ENCODE data around the gene PARVB.

PARVB gene

GRCh38 chr22:44204739-44205515 is 180.8 kb downstream of the PARVB start:
- TF ChIP-seq, protein P1, sequence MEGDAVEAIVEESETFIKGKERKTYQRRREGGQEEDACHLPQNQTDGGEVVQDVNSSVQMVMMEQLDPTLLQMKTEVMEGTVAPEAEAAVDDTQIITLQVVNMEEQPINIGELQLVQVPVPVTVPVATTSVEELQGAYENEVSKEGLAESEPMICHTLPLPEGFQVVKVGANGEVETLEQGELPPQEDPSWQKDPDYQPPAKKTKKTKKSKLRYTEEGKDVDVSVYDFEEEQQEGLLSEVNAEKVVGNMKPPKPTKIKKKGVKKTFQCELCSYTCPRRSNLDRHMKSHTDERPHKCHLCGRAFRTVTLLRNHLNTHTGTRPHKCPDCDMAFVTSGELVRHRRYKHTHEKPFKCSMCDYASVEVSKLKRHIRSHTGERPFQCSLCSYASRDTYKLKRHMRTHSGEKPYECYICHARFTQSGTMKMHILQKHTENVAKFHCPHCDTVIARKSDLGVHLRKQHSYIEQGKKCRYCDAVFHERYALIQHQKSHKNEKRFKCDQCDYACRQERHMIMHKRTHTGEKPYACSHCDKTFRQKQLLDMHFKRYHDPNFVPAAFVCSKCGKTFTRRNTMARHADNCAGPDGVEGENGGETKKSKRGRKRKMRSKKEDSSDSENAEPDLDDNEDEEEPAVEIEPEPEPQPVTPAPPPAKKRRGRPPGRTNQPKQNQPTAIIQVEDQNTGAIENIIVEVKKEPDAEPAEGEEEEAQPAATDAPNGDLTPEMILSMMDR (IDR thresholded peaks at IDR 0.05; ENCODE audit: insufficient read depth, low read depth, low read length, missing control alignments) = no peak
- no peak overlapping the region for H3K4me3 ChIP-seq (ENCODE audit: low read depth, low read length)
- DNase-seq (ENCODE audit: low read depth) = peak; percentile 30

DNA sequence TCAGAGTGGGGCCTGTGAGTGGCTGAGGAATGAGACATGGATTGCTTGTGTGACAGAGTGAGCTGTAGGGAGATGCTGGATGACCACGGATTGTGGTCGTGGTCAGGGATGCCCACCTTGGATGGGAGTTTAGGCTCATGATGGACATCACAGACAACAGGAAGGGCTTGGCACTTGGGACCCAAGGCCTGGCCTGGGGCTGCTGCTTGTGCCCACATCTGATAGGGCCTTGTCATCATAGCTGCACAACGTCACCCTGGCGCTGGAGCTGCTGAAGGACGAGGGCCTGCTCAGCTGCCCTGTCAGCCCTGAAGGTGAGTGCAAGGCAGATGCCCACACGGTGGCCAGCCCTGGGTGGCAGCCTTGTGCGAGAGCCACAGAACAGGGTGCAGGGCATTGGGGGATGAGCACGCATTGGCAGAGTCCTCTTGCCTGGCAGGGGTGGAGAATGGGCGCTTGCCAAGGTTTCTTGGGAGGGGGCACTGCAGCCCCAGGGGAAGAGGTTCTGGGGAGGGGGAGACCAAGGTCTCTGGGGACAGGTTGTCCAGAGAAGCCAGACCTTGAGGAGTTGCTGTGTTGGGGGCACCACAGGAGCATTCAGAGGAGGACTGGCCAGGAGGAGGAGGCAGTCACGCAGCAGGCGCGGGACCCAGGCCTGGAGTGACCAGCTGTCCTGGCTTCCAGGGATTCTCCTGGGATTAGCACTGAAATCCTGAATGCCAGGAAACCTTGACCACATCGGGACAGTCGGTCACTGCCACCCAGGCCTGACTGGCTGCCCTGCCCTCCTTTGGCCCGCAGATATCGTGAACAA is 181.6 kb downstream of the PARVB start:
- no peak overlapping the region for H3K4me3 ChIP-seq (ENCODE audit: low read depth, low read length)
- no peak for DNase-seq (ENCODE audit: low read depth)
- TF ChIP-seq, protein P1 (IDR thresholded peaks at IDR 0.05; ENCODE audit: insufficient read depth, low read depth, low read length, missing control alignments) = no peak

DNA sequence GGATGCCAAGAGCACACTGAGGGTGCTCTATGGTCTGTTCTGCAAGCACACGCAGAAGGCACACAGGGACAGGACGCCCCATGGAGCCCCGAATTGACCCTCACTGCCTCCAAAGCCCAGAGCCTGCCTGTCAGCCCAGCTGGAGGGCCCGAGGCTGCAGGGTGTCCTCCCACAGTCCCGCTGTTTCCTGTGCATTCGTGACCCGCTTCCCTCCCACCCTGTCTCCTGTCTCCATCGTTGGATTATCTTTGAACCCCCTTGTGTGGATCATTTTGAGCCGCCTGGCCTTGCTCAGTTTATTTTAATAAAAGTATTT is 182.2 kb downstream of the PARVB start:
- TF ChIP-seq, protein P1 (IDR thresholded peaks at IDR 0.05; ENCODE audit: insufficient read depth, low read depth, low read length, missing control alignments) = no peak
- H3K4me3 ChIP-seq (ENCODE audit: low read depth, low read length) = no peak overlapping the region
- DNase-seq (ENCODE audit: low read depth) = no peak

DNA sequence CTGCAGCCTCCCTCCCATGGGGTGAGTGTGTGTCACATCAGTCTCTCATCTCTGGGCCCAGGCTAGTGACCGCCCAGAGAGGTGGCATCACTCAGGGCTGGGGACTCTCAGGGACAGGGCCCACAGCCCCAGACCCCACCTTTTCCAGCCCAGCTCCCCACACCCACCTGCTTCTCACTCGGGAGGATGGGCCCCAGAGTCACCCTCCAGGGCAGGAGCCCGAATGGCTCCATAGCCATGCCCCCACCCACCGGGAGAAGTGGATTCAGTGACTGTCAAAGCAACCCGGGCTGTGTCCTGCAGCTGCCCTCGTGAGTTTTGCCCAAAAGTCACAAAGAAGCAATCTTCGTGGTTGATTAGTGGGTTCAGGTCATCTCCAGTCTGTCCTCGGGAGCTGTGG is 182.6 kb downstream of the PARVB start:
- DNase-seq (ENCODE audit: low read depth) = no peak
- H3K4me3 ChIP-seq (ENCODE audit: low read depth, low read length) = no peak overlapping the region

DNA sequence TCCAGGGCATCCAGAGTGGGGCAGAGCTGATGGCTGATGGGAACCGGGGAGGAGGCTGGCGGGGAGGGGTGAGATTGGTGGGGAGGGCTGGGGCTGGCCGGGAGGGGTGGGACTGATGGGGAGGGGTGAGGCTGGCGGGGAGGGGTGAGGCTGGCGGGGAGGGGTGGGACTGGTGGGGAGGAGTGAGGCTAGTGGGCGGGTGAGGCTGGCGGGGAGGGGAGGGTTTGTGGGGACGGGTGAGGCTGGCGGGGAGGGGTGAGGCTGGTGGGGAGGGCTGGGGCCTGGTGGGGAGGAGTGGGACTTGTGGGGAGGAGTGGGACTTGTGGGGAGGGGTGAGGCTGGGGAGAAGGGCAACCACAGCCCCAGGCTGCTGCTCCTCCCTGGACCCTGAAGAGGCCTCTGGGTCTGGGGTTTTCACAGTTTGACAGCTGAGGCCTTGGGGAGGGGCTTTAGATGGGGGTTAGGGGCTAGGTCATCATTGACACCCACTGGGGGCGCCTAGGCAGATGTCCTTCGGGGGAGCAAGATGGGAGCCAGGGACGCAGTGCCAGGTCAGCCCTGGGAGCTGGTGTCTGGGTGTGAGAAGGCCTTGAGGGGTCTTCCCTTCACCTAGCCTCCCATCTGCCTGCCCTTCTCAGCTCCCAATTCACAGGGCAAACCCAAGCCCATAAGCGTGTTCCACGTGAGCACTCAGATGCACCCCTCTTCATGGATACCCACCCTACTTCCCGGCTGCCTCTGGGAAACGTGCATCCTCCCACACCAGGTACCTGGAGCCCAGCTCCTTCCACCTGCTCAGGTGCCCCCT is 183.3 kb downstream of the PARVB start:
- no peak for DNase-seq (ENCODE audit: low read depth)
- no peak overlapping the region for H3K4me3 ChIP-seq (ENCODE audit: low read depth, low read length)
- TF ChIP-seq, protein P1 (IDR thresholded peaks at IDR 0.05; ENCODE audit: insufficient read depth, low read depth, low read length, missing control alignments) = no peak

More for the DNA sequence above, 182.6 kb downstream of the PARVB start:
- TF ChIP-seq, protein P1 (IDR thresholded peaks at IDR 0.05; ENCODE audit: insufficient read depth, low read depth, low read length, missing control alignments) = no peak

- H3K4me3 ChIP-seq (ENCODE audit: low read depth, low read length) = no peak overlapping the region
- no peak for DNase-seq (ENCODE audit: low read depth)
- TF ChIP-seq, protein P1 (IDR thresholded peaks at IDR 0.05; ENCODE audit: insufficient read depth, low read depth, low read length, missing control alignments) = no peak
Measured at GRCh38 chr22:44207981-44208317, 183.8 kb downstream of the PARVB start.

All from GM12865 (cell line).